GM13977 (cell line): ENCODE measurements around the gene MED20.

Experiments
- DNase-seq: peaks from one replicate; pipeline ENCODE4 v3.0.0; 2012; ENCODE audit warnings: low spot score
- in situ Hi-C: fragments of 300-500 bp; cut with MboI; formaldehyde crosslinking; loops from one replicate; pipeline ENCODE4 v1.12.0; 2022; ENCODE audit warnings: low sequenced_read_pairs, low pct_unique_long_range_greater_than_20kb, mixed read lengths, inconsistent platforms; ENCODE audit not compliant: unreplicated experiment
- TF ChIP-seq, protein P1 (sequence below): IDR thresholded peaks from 2 replicates; pipeline ENCODE4 v1.5.1; 2012; ENCODE audit warnings: mild to moderate bottlenecking, control low read depth; ENCODE audit not compliant: insufficient read depth; ENCODE audit errors: extremely low read depth, missing control alignments

The MED20 gene

DNA sequence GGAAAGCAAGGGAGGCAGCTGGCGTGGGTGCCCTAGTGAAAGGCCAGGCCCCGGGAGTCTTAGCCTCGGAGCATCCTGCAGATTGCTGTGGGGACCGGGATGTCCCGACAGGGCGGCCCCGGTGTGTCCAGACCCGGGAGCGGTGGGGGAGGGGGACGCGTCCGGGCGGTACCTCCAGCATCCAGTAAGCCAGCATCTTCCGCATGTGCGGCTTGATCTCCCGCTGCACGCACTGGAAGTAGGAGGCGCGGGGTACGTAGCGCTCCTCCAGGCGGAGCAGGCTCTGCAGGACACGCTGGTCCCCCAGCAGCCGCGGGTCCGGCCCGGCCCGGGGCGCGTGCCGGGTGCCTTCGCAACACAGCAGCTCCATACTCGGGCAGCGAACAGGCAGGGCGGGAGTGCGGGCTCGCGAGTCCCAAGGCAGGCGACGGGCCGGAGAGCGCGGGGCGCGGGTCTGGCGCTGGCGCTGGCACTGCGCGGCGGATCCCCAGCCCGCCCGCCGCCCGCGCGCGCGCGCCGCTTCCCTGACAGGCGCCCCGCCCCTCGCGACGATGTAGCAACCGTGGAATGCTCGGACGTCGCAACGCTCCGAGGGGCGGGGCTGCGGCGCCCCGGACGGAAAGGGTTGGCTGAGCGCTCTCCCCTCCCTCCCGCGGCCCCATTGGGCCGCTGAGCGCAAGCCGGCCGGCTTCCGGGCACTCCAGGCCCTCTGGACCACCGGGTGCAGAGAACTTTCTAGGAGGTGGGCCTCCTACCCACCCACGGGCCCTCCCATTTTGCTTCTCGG is 20.5 kb upstream of the MED20 start, which contains the start of gene CCND3:
Gene CCND3, minus strand, starts transcription at position 529 of the 787 bp plus-strand sequence. Its CDS starts 159 bp downstream, at position 370.
- TF ChIP-seq, protein P1, sequence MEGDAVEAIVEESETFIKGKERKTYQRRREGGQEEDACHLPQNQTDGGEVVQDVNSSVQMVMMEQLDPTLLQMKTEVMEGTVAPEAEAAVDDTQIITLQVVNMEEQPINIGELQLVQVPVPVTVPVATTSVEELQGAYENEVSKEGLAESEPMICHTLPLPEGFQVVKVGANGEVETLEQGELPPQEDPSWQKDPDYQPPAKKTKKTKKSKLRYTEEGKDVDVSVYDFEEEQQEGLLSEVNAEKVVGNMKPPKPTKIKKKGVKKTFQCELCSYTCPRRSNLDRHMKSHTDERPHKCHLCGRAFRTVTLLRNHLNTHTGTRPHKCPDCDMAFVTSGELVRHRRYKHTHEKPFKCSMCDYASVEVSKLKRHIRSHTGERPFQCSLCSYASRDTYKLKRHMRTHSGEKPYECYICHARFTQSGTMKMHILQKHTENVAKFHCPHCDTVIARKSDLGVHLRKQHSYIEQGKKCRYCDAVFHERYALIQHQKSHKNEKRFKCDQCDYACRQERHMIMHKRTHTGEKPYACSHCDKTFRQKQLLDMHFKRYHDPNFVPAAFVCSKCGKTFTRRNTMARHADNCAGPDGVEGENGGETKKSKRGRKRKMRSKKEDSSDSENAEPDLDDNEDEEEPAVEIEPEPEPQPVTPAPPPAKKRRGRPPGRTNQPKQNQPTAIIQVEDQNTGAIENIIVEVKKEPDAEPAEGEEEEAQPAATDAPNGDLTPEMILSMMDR = no peak
- peak; percentile 94 for DNase-seq
- in situ Hi-C loops = no loop called here

DNA sequence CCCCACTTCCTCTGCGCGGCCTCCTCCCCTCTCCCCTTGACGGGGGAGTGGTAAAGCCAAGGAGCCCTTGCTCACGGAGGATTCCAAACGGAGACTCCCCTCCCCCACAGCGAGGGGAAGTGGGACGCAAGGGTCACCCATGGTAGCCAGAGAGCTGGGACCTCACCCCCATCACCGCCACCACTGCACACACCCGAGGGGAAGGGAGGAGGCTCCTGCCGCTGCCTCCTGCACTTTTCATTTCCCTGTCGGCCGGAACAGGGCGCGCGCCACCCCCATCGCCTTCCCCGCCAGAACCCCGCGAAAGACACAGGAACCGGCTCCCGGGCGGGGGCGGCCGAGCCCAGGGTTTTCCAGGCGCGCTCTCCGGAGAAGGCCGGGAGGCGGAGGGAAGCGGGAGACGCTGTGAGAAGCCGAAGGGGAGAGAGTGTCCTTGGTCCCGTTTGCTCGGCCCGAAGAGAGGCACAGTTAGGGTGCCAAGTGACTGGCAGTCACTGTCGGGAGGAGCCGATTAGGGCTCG is 19.9 kb upstream of the MED20 start:
- in situ Hi-C loops = no loop called here
- TF ChIP-seq, protein P1 = peak; percentile 2
- DNase-seq = no peak

DNA sequence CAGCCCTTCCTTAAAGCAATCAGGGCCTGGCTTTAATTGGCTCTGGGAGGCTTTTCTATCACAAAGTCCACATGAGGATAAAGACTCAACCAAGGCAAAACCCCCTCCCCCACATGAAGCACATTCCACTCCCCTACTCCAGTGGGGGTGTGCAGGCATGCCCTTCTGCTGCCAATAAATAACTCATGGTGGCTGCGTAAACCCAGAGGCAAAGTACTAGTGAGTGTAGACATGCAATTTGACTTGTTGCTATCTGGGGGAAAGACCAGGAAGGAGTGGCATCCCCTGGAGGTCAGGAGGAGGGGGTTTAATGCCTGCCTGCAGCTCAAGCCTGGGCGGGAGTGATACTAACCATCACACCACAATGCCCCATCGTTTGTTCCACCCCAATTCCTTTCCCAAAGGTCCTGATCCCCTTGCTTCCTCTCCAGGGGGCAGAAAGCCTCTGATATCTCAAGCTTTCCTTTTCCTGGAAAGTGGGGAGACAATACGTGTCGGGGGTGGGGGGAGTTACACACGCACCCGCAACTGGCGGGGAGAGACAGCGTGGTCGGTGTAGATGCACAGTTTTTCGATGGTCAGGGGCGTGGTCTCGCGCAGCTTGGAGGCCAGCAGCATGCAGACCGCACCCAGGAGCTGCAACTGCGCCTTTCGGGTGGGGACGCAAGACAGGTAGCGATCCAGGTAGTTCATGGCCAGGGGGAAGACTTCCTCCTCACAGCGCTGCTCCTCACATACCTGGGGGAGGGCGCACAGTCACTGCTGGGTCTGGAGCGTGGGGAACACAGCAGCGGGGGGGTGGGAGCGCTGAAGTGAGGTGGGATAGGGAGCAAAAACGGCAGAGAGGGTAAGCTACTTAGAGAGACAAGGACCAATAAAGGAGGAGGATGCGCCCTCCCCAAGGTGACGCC is 19.2 kb upstream of the MED20 start:
- TF ChIP-seq, protein P1 = no peak
- no peak for DNase-seq
- in situ Hi-C loops = no loop called here

GRCh38 chr6:41939176-41939847 is 18.4 kb upstream of the MED20 start:
- no peak for DNase-seq
- in situ Hi-C loops = no loop called here
- TF ChIP-seq, protein P1 = no peak

DNA sequence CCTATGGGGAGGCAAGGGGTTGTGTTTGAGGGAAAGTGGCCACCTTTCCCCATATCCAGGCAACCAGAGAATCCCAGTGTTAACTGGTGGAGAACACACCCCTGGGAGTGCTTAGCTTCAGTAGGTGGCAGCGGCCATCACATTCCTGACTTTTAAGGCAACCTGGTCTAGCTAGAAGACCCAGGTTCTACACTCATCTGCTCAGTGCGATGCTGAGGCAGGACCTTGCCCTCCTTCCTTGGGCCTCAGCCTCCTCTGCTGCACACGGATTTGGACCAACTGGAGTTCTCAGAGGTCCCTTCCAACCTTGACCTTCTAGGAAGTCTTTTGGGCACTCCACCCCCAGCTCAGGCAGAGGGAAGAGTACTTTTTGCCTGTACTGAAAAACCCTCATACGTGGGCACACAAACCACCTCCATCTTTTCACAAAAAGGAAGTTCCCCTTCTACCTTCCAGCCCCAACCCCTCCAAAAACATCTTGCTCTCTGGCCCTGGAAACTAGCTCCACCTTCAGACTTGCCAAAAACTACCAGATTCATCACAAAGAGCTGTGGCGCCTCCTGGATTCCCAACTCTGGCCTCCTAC is 17.7 kb upstream of the MED20 start:
- TF ChIP-seq, protein P1 = no peak
- no peak for DNase-seq
- in situ Hi-C loops = no loop called here
